GM21529 (cell line): ENCODE measurements around the gene SPRYD3.
"Not testable (repeated sequence)": the region's sequence is repeated elsewhere in the genome, so short reads cannot be mapped to it uniquely, and the experiment has no call there.

Experiments
- ATAC-seq: cut with Tn5 transposase; IDR thresholded peaks from one replicate; pipeline ENCODE4 v1.9.1; 2021; ENCODE audit not compliant: unreplicated experiment

The SPRYD3 gene

DNA sequence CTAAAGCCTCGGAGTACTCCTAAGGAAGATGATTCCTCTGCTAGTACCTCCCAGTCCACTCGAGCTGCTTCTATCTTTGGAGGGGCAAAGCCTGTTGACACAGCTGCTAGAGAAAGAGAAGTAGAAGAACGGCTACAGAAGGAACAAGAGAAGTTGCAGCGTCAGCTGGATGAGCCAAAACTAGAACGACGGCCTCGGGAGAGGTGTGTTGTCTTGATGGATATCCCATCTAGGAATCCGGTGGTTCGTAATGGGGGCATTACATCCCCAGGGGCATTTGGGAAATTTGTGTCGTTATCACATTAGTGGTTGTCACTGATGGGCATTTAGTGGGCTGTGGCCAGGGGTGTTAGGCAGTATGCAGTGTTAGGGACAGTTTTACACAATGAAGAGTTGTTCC, 45.4 kb downstream of the SPRYD3 start:
- not testable (repeated sequence) for ATAC-seq

DNA sequence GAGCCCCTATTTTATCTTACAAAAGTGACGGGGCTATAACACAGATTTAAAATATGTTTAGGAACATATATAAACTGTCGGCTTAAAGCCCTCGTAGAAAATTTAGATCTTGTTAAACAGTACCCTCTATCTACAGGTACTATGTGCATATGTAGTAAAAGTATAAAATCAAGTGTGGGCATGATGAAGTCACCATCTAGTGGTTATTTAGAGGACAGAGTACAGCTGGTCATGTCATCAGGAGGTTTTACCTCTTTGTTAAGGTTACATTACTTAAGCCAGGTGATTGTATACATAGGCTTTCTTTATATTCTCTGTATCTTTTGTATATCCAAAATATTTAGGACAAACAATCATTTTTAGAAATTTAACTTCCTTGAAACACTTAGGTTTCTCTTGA, 47.6 kb downstream of the SPRYD3 start:
- ATAC-seq = no peak

DNA sequence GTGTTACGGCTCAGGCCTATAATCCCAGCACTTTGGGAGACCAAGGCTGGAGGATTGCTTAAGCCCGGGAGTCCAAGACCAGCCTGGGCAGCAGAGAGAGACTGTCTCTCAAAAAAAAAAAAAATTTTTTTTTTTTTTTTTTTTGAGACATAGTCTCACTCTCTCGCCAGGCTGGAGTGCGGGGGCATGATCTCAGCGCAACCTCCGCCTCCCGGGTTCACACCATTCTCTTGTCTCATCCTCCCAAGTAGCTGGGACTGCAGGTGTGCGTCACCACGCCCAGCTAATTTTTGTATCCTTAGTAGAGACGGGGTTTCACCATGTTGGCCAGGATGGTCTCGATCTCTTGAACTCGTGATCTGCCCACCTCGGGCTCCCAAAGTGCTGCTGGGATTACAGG, 52.2 kb downstream of the SPRYD3 start:
- not testable (repeated sequence) for ATAC-seq

DNA sequence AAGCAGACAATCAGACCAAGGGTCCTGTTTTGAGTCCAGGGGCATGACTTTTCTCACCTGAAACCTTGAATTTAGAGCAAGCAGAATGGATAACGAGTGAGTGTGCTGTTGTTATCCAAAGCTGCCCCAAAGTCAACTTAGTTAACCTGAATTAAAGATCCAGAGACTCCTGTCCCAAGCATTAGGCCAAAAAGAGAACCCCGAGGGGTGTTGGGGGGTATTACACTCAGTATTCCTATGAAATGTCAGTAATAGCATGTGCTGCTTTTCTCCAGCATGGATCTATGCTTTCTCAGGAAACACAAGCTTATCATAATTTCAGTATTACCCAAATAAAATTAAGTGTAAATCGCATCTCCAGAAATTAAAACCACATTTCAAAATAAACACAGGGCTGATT, 53.9 kb downstream of the SPRYD3 start:
- ATAC-seq = no peak

DNA sequence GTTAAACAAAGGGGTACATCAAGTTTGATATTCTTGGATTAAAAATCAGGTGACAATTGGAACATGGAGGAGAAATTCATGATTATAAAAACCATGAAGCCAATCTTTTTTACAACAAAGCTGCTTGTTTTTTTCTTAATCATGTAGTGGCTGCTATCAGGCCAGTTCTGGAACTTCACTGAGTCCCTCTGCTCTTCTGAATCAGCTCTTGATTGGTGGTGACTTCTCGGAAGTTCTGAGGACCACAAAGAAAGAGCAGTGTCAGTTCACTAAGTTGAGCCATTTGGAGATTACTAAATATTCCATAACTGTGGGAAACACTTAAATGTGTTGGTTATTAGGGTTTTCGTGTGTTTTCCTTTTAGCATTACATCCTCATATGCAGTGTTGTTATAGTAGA, 64.5 kb downstream of the SPRYD3 start:
- no peak for ATAC-seq
